Peyer's patch (tissue), 4 donors: Measurements from ENCODE around the gene VNN1. TPM values are rescaled to one million over a fixed set of nuclear protein-coding genes. Genes with fewer than 3 reads are reported as not detected.

Source experiments
- DNase-seq, 3 donors: peaks; one replicate each; pipeline ENCODE4 v3.0.0-alpha.2; 2017 to 2019
- H3K27ac ChIP-seq, 4 donors: fragments of 200-600 bp; sonication (generic); one replicate each; pipeline ENCODE4 v1.5.1; 2016 to 2019
- H3K27me3 ChIP-seq, 2 donors: fragments of 200-600 bp; sonication (generic); one replicate each; pipeline ENCODE4 v1.5.1; 2019
- H3K36me3 ChIP-seq, 3 donors: fragments of 200-600 bp; sonication (generic); one replicate each; pipeline ENCODE4 v1.5.1; 2016 to 2019
- H3K4me1 ChIP-seq, 4 donors: fragments of 200-600 bp; sonication (generic); one replicate each; pipeline ENCODE4 v1.5.1; 2016 to 2019
- H3K4me3 ChIP-seq, 4 donors: fragments of 200-600 bp; sonication (generic); 1 replicate in 3 of 4; 2 replicates in 1 of 4; pipeline ENCODE4 v1.5.1; 2016 to 2019; ENCODE audit warnings: mild to moderate bottlenecking in 1 of 4
- H3K9me3 ChIP-seq, 4 donors: fragments of 200-600 bp; sonication (generic); one replicate each; pipeline ENCODE4 v1.5.1; 2016 to 2019; ENCODE audit warnings: mild to moderate bottlenecking in 1 of 4
- POLR2A ChIP-seq, 2 donors: fragments of 450-650 bp; IDR thresholded peaks; one replicate each; pipeline ENCODE4 v1.5.1; 2017; ENCODE audit warnings: antibody characterized with exemption in 2 of 2, mild to moderate bottlenecking in 2 of 2, moderate library complexity in 2 of 2
- total RNA-seq, 4 donors: library from RNA; depleted of rRNA; stranded (reverse); fragments of >200 nt; gene quantifications; one replicate each; pipeline ENCODE4 v1.1.0, GENCODE V29; 2016
- TF ChIP-seq, protein P1 (sequence below), 6 experiments: fragments of 450-650 bp in 4 of 6; fragments of 200-600 bp in 2 of 6; sonication (generic) in 1 of 6; IDR thresholded peaks; one replicate each; pipeline ENCODE4 v1.5.1; 2017 to 2019; ENCODE audit warnings: antibody characterized with exemption in 6 of 6, mild to moderate bottlenecking in 3 of 6, moderate library complexity in 1 of 6

VNN1 gene, protein sequence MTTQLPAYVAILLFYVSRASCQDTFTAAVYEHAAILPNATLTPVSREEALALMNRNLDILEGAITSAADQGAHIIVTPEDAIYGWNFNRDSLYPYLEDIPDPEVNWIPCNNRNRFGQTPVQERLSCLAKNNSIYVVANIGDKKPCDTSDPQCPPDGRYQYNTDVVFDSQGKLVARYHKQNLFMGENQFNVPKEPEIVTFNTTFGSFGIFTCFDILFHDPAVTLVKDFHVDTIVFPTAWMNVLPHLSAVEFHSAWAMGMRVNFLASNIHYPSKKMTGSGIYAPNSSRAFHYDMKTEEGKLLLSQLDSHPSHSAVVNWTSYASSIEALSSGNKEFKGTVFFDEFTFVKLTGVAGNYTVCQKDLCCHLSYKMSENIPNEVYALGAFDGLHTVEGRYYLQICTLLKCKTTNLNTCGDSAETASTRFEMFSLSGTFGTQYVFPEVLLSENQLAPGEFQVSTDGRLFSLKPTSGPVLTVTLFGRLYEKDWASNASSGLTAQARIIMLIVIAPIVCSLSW
- 100 to 1,000 TPM in 2 of 4 donors, 10 to 100 TPM in 1, 1 to 10 TPM in 1; 4.1 to 296 (median 96.2) TPM for total RNA-seq

DNA sequence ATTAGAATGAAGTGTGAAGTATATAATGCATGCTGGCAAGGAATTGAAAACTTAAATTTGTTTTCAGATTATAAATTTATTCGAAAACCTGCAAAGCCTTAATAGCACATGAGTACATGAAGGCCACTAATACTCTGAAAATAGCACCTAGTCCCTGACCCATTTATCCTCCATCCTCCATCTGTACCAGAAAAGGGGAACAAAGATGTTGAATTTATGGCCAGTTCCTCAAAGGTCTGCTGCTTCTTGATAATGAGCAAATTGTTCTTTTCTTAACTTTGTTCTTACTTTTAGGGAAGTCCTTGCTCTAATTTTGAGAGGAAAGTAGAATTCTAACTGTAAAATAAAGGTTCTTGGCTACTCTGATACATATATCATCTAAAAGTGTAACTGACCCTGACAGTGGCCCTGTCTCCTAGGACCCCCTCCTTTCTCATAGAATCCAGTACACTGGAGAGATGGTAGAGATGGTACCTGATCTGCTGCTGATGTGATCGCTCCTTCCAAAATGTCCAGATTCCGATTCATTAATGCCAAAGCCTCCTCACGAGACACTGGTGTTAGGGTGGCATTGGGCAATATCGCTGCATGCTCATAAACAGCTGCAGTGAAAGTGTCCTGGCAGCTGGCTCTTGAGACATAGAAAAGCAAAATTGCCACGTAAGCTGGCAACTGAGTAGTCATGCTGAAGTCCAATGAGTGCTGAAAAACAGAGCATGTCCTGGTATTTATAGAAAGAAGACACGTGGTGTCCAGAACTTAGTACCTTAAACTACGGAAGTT, at the start of gene VNN1:
Gene VNN1, minus strand, starts transcription at position 704 of the 783 bp plus-strand sequence. Its CDS starts 20 bp downstream, at position 684.
- peak in 1 of 3 donors; percentile 83 for DNase-seq
- peak within 1 kb of the TSS in 2 of 4 donors; percentile 21 to 59 for H3K4me3 ChIP-seq
- H3K4me1 ChIP-seq = no peaks in the 10 kb centered on the region
- H3K27ac ChIP-seq = peak within 1 kb of the TSS in 3 of 4 donors; percentile 24 to 80 (median 68)
- TF ChIP-seq, protein P1, sequence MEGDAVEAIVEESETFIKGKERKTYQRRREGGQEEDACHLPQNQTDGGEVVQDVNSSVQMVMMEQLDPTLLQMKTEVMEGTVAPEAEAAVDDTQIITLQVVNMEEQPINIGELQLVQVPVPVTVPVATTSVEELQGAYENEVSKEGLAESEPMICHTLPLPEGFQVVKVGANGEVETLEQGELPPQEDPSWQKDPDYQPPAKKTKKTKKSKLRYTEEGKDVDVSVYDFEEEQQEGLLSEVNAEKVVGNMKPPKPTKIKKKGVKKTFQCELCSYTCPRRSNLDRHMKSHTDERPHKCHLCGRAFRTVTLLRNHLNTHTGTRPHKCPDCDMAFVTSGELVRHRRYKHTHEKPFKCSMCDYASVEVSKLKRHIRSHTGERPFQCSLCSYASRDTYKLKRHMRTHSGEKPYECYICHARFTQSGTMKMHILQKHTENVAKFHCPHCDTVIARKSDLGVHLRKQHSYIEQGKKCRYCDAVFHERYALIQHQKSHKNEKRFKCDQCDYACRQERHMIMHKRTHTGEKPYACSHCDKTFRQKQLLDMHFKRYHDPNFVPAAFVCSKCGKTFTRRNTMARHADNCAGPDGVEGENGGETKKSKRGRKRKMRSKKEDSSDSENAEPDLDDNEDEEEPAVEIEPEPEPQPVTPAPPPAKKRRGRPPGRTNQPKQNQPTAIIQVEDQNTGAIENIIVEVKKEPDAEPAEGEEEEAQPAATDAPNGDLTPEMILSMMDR (IDR thresholded peaks at IDR 0.05) = no peak
- peak; percentile 75 to 89 for TF ChIP-seq POLR2A (IDR thresholded peaks at IDR 0.05)
- H3K9me3 ChIP-seq = no peaks in the 10 kb centered on the region
- H3K36me3 ChIP-seq = no peaks in the 10 kb centered on the region
- H3K27me3 ChIP-seq = no peaks in the 10 kb centered on the region

DNA sequence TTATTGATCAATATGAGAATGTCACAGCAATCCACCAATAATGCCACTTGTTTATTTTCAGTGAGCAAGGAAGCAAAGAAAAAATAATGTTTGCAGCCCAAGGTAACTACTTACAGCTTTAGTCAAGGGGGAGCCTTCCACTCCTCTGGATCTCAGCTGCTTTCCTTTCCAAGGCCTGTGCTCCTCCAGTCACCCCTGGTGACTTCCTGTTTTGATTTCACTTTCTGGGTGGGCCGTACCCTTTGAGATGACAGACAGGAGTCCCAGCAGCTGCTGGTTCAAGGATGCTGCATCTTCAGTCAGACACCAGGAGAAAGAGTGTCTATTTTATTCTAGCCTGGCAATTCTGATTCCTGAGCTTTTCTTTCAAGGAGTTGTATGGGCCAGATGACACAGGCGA, 49.4 kb upstream of the VNN1 start:
- H3K36me3 ChIP-seq = no peaks in the 10 kb centered on the region
- no peaks in the 10 kb centered on the region for H3K4me1 ChIP-seq
- TF ChIP-seq, protein P1 (IDR thresholded peaks at IDR 0.05) = no peak
- TF ChIP-seq POLR2A (IDR thresholded peaks at IDR 0.05) = no peak
- peak overlapping the region in 1 of 4 donors; percentile 57 for H3K27ac ChIP-seq
- peak in 2 of 3 donors; percentile 68 to 71 for DNase-seq
- H3K9me3 ChIP-seq = no peaks in the 10 kb centered on the region
- H3K27me3 ChIP-seq = no peaks in the 10 kb centered on the region
- peak overlapping the region in 2 of 4 donors; percentile 4 to 18 for H3K4me3 ChIP-seq

DNA sequence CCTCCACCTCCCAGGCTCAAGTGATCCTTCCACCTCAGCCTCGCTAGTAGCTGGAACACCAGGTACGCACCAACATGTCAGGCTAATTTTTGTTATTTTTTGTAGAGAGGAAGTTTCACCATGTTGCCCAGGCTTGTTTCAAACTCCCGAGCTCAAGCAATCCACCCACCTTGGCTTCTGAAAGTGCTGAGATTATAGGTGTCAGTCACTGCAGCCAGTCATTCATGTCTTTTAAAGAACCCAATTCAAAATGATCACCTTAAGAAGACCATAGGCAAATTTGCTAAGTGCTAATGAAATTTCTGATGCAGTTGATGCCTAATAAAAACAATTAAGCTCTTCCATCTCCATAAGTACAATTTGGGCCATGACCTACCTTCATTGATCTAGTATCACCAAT, 46.4 kb upstream of the VNN1 start:
- TF ChIP-seq, protein P1 (IDR thresholded peaks at IDR 0.05) = no peak
- TF ChIP-seq POLR2A (IDR thresholded peaks at IDR 0.05) = no peak
- no peaks in the 10 kb centered on the region for H3K36me3 ChIP-seq
- DNase-seq = no peak
- no peak overlapping the region for H3K27ac ChIP-seq
- no peak overlapping the region for H3K4me3 ChIP-seq
- no peaks in the 10 kb centered on the region for H3K9me3 ChIP-seq
- H3K4me1 ChIP-seq = no peaks in the 10 kb centered on the region
- H3K27me3 ChIP-seq = no peaks in the 10 kb centered on the region

DNA sequence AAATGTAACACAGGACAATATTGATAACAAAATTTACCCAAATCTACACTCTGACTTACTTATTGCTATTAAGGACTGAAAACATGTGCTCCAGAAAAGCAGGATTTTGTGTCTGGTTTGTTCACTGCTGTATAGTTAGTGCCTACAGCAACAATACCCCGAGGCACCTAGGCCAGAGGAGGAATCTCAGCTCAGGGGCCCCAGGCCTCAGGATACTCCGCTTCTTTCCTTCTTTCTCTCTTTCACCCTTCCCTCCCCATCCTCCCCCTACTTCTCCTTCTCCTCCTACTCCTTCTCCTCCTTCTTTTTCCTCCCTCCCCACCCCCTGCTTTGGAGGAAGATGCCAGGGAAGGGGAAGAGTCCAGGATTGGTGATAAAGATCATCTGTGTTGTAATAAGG, 44.8 kb upstream of the VNN1 start:
- TF ChIP-seq, protein P1 (IDR thresholded peaks at IDR 0.05) = no peak
- TF ChIP-seq POLR2A (IDR thresholded peaks at IDR 0.05) = no peak
- H3K27me3 ChIP-seq = no peaks in the 10 kb centered on the region
- no peak overlapping the region for H3K4me3 ChIP-seq
- no peaks in the 10 kb centered on the region for H3K4me1 ChIP-seq
- no peaks in the 10 kb centered on the region for H3K36me3 ChIP-seq
- no peaks in the 10 kb centered on the region for H3K9me3 ChIP-seq
- no peak overlapping the region for H3K27ac ChIP-seq
- no peak for DNase-seq

DNA sequence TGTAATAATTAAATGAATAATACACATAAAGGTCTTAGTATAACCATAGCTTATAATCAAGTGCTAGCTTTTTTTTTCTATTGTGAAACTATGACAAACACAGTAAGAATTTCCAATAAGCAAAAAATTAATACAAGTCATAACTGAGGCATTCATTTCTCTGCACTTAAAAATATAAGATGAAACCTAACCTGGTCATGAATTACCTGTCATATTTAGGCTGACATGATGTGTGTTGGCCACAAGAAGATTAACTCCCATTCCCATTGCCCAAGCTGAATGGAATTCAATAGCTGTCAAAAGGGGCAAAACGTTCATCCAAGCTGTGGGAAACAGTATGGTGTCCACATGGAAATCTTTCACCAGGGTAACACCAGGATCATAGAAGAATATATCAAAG, 38.4 kb upstream of the VNN1 start:
- Histone ChIP-seq H3K9me3 (no peaks in the 10 kb centered on the region), H3K27ac (peak overlapping the region in 1 of 4 donors; percentile 55), H3K27me3 (no peaks in the 10 kb centered on the region), H3K4me3 (no peak overlapping the region), H3K36me3 (no peaks in the 10 kb centered on the region), H3K4me1 (peaks cover 0 to 12% (median 0%) of the 10 kb centered on the region in 4 donors)
- TF ChIP-seq POLR2A (IDR thresholded peaks at IDR 0.05) = no peak
- TF ChIP-seq, protein P1 (IDR thresholded peaks at IDR 0.05) = no peak
- DNase-seq = no peak
